HG02870 (cell line): ENCODE data around the gene RPSA.
"Not testable (repeated sequence)": the region's sequence is repeated elsewhere in the genome, so short reads cannot be mapped to it uniquely, and the experiment has no call there.

Experiments
- ATAC-seq: cut with Tn5 transposase; IDR thresholded peaks from one replicate; pipeline ENCODE4 v1.9.1; 2021; ENCODE audit warnings: mild to moderate bottlenecking, moderate library complexity; ENCODE audit not compliant: unreplicated experiment

RPSA gene

GRCh38 chr3:39453872-39454271, 47.4 kb downstream of the RPSA start:
- ATAC-seq = not testable (repeated sequence)

- ATAC-seq = no peak
Measured at GRCh38 chr3:39454591-39455217, 48.2 kb downstream of the RPSA start.

GRCh38 chr3:39456159-39456558, 49.6 kb downstream of the RPSA start:
- no peak for ATAC-seq

- ATAC-seq = no peak
Measured at GRCh38 chr3:39457361-39457760, 50.8 kb downstream of the RPSA start.

GRCh38 chr3:39458579-39458978, 52.1 kb downstream of the RPSA start:
- not testable (repeated sequence) for ATAC-seq

GRCh38 chr3:39460677-39461076, 54.2 kb downstream of the RPSA start:
- ATAC-seq = no peak
